Liver (tissue), 9 donors: ENCODE measurements around the gene WNT11. TPM values are rescaled to one million over a fixed set of nuclear protein-coding genes. Genes with fewer than 3 reads are reported as not detected.

Experiments used
- DNase-seq: peaks from one replicate; pipeline ENCODE4 v3.0.0-alpha.2; 2017; ENCODE audit warnings: low spot score
- H3K27ac ChIP-seq, 2 donors: one replicate each; pipeline ENCODE4 v1.7.0; 2013; ENCODE audit warnings: inconsistent platforms in 2 of 2, low read length in 2 of 2, control low read depth in 1 of 2, low read depth in 1 of 2, mild to moderate bottlenecking in 1 of 2
- H3K27me3 ChIP-seq, 4 donors: one replicate each; pipeline versions ENCODE4 v1.6.1 to v1.7.0; 2013; ENCODE audit warnings: low read length in 3 of 4, inconsistent platforms in 1 of 4, mild to moderate bottlenecking in 1 of 4, moderate library complexity in 1 of 4; ENCODE audit not compliant: control insufficient read depth in 4 of 4, insufficient read depth in 4 of 4
- H3K36me3 ChIP-seq, 4 donors: one replicate each; pipeline versions ENCODE4 v1.6.1 to v1.7.0; 2013; ENCODE audit warnings: low read length in 3 of 4, mild to moderate bottlenecking in 3 of 4, low read depth in 1 of 4, moderate library complexity in 1 of 4; ENCODE audit not compliant: control insufficient read depth in 4 of 4, insufficient read depth in 3 of 4
- H3K4me1 ChIP-seq, 4 donors: one replicate each; pipeline versions ENCODE4 v1.6.1 to v1.7.0; 2013; ENCODE audit warnings: low read length in 3 of 4, mild to moderate bottlenecking in 3 of 4, moderate library complexity in 1 of 4; ENCODE audit not compliant: control insufficient read depth in 4 of 4, insufficient read depth in 4 of 4
- H3K4me3 ChIP-seq, 3 donors: one replicate each; pipeline versions ENCODE4 v1.6.1 to v1.7.0; 2013; ENCODE audit warnings: low read length in 3 of 3, control low read depth in 1 of 3, low read depth in 1 of 3, mild to moderate bottlenecking in 1 of 3
- H3K9ac ChIP-seq, 2 donors: one replicate each; pipeline ENCODE4 v1.7.0; 2013; ENCODE audit warnings: low read length in 2 of 2, mild to moderate bottlenecking in 2 of 2, moderate library complexity in 2 of 2, control low read depth in 1 of 2, low read depth in 1 of 2
- H3K9me3 ChIP-seq, 4 donors: one replicate each; pipeline versions ENCODE4 v1.6.1 to v1.7.0; 2013; ENCODE audit warnings: low read length in 3 of 4; ENCODE audit not compliant: control insufficient read depth in 4 of 4
- EGR1 ChIP-seq, 2 donors: IDR thresholded peaks; 2 replicates each; pipeline ENCODE4 v1.6.1; 2016 to 2018; ENCODE audit warnings: antibody characterized with exemption in 2 of 2, low read depth in 2 of 2
- FOXA1 ChIP-seq: IDR thresholded peaks from 2 replicates; pipeline ENCODE4 v1.6.1; 2016; ENCODE audit warnings: antibody characterized with exemption
- FOXA2 ChIP-seq: IDR thresholded peaks from 2 replicates; pipeline ENCODE4 v1.6.1; 2016; ENCODE audit warnings: antibody characterized with exemption
- GABPA ChIP-seq, 2 donors: IDR thresholded peaks in 1 of 2; conservative IDR thresholded peaks in 1 of 2; 2 replicates each; pipeline ENCODE4 v1.6.1; 2016; ENCODE audit warnings: antibody characterized with exemption in 2 of 2, mild to moderate bottlenecking in 1 of 2, moderate library complexity in 1 of 2
- HNF4G ChIP-seq: IDR thresholded peaks from 2 replicates; pipeline ENCODE4 v1.6.1; 2016; ENCODE audit warnings: antibody characterized with exemption
- JUND ChIP-seq, 2 donors: IDR thresholded peaks; 2 replicates each; pipeline ENCODE4 v1.6.1; 2016; ENCODE audit warnings: antibody characterized with exemption in 2 of 2
- MAX ChIP-seq: IDR thresholded peaks from 2 replicates; pipeline ENCODE4 v1.6.1; 2016; ENCODE audit warnings: antibody characterized with exemption
- NR2F2 ChIP-seq: IDR thresholded peaks from 2 replicates; pipeline ENCODE4 v1.6.1; 2016; ENCODE audit warnings: antibody characterized with exemption
- RAD21 ChIP-seq, 2 donors: IDR thresholded peaks; 2 replicates each; pipeline ENCODE4 v1.6.1; 2016; ENCODE audit warnings: antibody characterized with exemption in 2 of 2, mild to moderate bottlenecking in 2 of 2
- SP1 ChIP-seq: IDR thresholded peaks from 2 replicates; pipeline ENCODE4 v1.6.1; 2018; ENCODE audit warnings: antibody characterized with exemption, mild to moderate bottlenecking
- TAF1 ChIP-seq: conservative IDR thresholded peaks from 2 replicates; pipeline ENCODE4 v1.6.1; 2016; ENCODE audit warnings: antibody characterized with exemption, mild to moderate bottlenecking
- YY1 ChIP-seq: IDR thresholded peaks from 2 replicates; pipeline ENCODE4 v1.6.1; 2016; ENCODE audit warnings: antibody characterized with exemption, mild to moderate bottlenecking
- WGBS: extraction: QIAGEN DNeasy Blood & Tissue Kit; methylation state at CpG from one replicate; pipeline ENCODE4 v1.1.7; 2013; 5-methylcytosine and 5-hydroxymethylcytosine counted together
- polyA plus RNA-seq, 2 donors: library from polyadenylated mRNA; stranded (reverse) in 1 of 2; unstranded in 1 of 2; fragments of 200-250 nt in 1 of 2; fragments of >200 nt in 1 of 2; fragmentation: Nextera tagmentation in 1 of 2; extraction: Ambion mirVana in 1 of 2; gene quantifications; one replicate each; pipeline versions ENCODE4 v1.2.1 to v1.2.3, GENCODE V29; 2013 to 2015
- total RNA-seq, 2 donors: library from RNA; depleted of rRNA; stranded (reverse); fragments of >200 nt; gene quantifications; one replicate each; pipeline ENCODE4 v1.2.3, GENCODE V29; 2014
- TF ChIP-seq, protein P1 (sequence below): IDR thresholded peaks from 2 replicates; pipeline ENCODE4 v1.6.1; 2016; ENCODE audit warnings: antibody characterized with exemption, mild to moderate bottlenecking
- TF ChIP-seq, protein P2 (sequence below): IDR thresholded peaks from 2 replicates; pipeline ENCODE4 v1.6.1; 2016; ENCODE audit warnings: antibody characterized with exemption
- TF ChIP-seq, protein P3 (sequence below): IDR thresholded peaks from 2 replicates; pipeline ENCODE4 v1.6.1; 2016; ENCODE audit warnings: antibody characterized with exemption
- donor health status: healthy.
- donor health status: healthy.
- donor health status: healthy.
- donor health status: healthy.
- donor health status: healthy.

The WNT11 gene
- total and polyA plus RNA-seq, 4 donors: 1.1 to 4.8 (median 2.5) TPM

- Histone ChIP-seq H3K27ac (no peak overlapping the region), H3K4me1 (no peaks in the 10 kb centered on the region), H3K27me3 (no peaks in the 10 kb centered on the region), H3K9ac (no peak overlapping the region), H3K9me3 (peaks cover 0 to 5% (median 0%) of the 10 kb centered on the region in 4 donors), H3K36me3 (no peaks in the 10 kb centered on the region), H3K4me3 (no peak overlapping the region)
- WGBS: 96% methylated on average over 6 of the region's 6 CpGs
- TF ChIP-seq TAF1 (no peak), RAD21 (IDR thresholded peaks at IDR 0.05) (no peak), FOXA2 (no peak), HNF4G (no peak), YY1 (no peak), GABPA (IDR thresholded peaks at IDR 0.05 in 1 of 2, conservative IDR thresholded peaks at IDR 0.05 in 1 of 2) (no peak), EGR1 (IDR thresholded peaks at IDR 0.05; ENCODE audit: low read depth in 2 of 2) (no peak), FOXA1 (no peak), JUND (IDR thresholded peaks at IDR 0.05) (no peak), MAX (no peak), NR2F2 (no peak), SP1 (no peak)
- TF ChIP-seq, protein P1, sequence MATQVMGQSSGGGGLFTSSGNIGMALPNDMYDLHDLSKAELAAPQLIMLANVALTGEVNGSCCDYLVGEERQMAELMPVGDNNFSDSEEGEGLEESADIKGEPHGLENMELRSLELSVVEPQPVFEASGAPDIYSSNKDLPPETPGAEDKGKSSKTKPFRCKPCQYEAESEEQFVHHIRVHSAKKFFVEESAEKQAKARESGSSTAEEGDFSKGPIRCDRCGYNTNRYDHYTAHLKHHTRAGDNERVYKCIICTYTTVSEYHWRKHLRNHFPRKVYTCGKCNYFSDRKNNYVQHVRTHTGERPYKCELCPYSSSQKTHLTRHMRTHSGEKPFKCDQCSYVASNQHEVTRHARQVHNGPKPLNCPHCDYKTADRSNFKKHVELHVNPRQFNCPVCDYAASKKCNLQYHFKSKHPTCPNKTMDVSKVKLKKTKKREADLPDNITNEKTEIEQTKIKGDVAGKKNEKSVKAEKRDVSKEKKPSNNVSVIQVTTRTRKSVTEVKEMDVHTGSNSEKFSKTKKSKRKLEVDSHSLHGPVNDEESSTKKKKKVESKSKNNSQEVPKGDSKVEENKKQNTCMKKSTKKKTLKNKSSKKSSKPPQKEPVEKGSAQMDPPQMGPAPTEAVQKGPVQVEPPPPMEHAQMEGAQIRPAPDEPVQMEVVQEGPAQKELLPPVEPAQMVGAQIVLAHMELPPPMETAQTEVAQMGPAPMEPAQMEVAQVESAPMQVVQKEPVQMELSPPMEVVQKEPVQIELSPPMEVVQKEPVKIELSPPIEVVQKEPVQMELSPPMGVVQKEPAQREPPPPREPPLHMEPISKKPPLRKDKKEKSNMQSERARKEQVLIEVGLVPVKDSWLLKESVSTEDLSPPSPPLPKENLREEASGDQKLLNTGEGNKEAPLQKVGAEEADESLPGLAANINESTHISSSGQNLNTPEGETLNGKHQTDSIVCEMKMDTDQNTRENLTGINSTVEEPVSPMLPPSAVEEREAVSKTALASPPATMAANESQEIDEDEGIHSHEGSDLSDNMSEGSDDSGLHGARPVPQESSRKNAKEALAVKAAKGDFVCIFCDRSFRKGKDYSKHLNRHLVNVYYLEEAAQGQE: no peak
- TF ChIP-seq, protein P2, sequence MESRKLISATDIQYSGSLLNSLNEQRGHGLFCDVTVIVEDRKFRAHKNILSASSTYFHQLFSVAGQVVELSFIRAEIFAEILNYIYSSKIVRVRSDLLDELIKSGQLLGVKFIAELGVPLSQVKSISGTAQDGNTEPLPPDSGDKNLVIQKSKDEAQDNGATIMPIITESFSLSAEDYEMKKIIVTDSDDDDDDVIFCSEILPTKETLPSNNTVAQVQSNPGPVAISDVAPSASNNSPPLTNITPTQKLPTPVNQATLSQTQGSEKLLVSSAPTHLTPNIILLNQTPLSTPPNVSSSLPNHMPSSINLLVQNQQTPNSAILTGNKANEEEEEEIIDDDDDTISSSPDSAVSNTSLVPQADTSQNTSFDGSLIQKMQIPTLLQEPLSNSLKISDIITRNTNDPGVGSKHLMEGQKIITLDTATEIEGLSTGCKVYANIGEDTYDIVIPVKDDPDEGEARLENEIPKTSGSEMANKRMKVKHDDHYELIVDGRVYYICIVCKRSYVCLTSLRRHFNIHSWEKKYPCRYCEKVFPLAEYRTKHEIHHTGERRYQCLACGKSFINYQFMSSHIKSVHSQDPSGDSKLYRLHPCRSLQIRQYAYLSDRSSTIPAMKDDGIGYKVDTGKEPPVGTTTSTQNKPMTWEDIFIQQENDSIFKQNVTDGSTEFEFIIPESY: no peak
- TF ChIP-seq, protein P3, sequence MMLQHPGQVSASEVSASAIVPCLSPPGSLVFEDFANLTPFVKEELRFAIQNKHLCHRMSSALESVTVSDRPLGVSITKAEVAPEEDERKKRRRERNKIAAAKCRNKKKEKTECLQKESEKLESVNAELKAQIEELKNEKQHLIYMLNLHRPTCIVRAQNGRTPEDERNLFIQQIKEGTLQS: no peak
- no peak for DNase-seq
Observed at GRCh38 chr11:76247091-76247490, 40.8 kb upstream of the WNT11 start.

GRCh38 chr11:76246271-76246933, 40.1 kb upstream of the WNT11 start:
- H3K27ac ChIP-seq: no peak overlapping the region
- no peak for DNase-seq
- H3K27me3 ChIP-seq: no peaks in the 10 kb centered on the region
- H3K4me1 ChIP-seq: no peaks in the 10 kb centered on the region
- H3K9ac ChIP-seq: no peak overlapping the region
- no peaks in the 10 kb centered on the region for H3K36me3 ChIP-seq
- peaks cover 0 to 5% (median 0%) of the 10 kb centered on the region in 4 donors for H3K9me3 ChIP-seq
- TF ChIP-seq EGR1 (IDR thresholded peaks at IDR 0.05; ENCODE audit: low read depth in 2 of 2) (no peak), JUND (IDR thresholded peaks at IDR 0.05) (no peak), HNF4G (no peak), NR2F2 (no peak), SP1 (no peak)
- no peak overlapping the region for H3K4me3 ChIP-seq
- WGBS: 97% methylated on average over 11 of the region's 11 CpGs
